D341Med (cell line): Measurements from ENCODE around the gene NFATC1.
A peak's percentile ranks its signal among the peaks of the same experiment; 100 is the strongest.

Experiments
- DNase-seq: peaks from one replicate; pipeline ENCODE4 v3.0.0; 2012; ENCODE audit warnings: low spot score

NFATC1 gene

DNA sequence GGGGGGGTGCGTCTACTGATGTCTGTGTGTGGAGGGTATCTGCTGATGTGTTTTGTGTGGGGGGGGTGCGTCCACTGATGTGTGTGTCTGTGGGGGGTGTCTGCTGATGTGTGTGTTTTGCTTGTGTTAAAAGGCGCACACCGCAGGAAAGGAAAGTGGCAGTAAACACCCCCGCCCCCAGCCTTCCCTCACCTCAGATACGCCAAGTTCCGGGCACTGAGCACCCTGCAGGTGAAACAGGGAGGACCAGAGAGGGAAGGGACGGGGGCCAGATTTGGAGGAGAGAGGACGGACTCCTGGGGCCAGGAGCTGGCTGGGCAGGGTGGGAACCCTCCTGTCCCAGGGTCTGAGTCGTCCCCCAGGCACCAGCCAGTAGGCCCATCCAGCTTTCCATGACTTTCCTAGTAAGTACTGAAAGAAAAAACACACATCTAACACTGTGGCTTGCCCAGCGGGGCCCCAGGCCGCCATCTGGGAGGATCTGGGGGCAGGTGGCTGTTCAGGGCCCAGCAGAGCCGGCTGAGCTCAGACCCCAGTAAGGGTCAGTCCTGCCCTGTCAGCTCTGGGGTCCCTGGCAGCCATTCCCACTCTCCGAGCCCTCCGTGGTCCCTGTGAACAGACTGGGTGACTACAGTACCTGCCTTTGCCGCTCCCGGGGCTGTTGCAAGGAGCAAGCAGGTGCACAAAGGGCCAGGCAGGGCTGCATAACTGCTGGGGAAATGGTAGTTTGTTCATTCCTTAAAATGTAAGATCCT, 126.9 kb downstream of the NFATC1 start:
- DNase-seq = no peak

DNA sequence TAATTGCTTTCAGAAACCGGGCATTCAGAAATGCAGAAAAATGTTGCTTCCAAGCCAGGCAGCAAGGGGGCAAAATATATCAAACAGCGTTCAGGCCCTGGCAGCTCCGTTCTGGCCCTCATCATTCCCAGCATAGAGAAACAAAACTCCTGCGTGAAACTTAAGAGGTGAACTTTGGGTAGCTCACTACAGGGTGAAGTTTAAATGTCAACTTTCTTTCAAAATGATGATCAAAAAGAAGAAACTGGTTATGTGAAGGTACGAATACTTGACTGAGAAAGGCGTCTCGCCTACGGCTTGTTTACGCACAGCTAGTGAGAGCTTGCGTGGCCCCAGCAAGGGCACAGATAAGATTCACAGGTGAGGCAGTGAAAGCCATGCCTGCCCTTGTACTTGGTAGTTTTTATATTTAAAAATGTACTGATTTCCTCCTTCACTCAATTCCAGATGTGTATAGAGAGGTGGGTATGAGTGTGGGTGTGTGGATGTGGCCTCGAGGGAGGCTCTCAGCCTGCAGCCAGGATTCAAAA, 127.5 kb downstream of the NFATC1 start:
- DNase-seq = no peak

DNA sequence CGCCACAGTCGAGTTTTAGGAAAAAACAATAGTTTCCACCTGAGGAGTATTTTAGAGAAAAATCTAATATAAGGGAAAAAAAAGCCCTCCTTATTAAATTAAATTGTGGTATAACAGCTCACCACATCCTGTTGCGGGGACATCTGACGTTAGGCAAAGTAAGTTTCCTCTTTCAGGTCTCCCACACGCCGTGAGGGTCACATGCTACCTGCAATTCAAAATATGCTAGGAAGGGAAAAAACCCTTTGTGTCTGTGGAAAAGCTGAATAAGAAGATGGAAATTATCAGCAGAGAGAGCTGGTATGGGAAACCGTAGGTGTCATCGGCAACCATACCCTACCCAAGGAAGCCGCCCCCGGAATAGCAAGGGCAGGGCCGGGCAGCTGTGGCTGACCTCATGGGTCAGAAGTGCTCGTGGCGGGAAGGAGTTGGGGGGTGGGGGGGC, 128.0 kb downstream of the NFATC1 start:
- DNase-seq = no peak

DNA sequence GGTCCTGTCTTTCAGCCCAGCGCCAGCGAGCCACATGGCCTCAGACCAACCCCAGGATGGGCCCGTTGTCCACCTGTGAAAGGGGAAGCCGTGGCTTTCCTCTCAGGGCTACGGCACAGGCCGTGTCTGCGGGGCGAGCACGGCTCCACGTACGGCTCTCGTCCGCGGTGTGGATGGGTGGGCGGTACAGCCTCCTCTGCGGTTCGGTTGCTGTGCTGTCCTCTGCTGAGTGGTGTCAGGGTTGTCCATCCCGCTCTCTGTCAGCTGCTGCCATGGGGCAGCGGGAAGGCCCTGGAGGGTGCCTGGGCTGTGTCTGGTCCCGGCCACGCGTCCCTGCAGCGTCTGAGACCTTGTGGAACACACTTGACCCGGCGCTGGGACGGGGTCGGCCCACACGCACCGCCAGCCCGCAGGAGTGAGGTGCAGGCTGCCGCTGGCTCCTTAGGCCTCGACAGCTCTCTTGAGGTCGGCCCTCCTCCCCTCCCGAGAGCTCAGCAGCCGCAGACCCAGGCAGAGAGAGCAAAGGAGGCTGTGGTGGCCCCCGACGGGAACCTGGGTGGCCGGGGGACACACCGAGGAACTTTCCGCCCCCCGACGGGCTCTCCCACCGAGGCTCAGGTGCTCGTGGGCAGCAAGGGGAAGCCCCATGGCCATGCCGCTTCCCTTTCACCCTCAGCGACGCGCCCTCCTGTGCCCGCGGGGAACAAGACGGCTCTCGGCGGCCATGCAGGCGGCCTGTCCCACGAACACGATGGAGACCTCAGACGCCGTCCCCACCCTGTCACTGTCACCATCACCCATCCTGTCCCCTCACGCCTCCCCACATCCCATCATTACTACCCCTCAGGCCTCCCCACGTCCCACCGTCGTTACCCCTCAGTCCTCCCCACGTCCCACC, 128.7 kb downstream of the NFATC1 start:
- no peak for DNase-seq

DNA sequence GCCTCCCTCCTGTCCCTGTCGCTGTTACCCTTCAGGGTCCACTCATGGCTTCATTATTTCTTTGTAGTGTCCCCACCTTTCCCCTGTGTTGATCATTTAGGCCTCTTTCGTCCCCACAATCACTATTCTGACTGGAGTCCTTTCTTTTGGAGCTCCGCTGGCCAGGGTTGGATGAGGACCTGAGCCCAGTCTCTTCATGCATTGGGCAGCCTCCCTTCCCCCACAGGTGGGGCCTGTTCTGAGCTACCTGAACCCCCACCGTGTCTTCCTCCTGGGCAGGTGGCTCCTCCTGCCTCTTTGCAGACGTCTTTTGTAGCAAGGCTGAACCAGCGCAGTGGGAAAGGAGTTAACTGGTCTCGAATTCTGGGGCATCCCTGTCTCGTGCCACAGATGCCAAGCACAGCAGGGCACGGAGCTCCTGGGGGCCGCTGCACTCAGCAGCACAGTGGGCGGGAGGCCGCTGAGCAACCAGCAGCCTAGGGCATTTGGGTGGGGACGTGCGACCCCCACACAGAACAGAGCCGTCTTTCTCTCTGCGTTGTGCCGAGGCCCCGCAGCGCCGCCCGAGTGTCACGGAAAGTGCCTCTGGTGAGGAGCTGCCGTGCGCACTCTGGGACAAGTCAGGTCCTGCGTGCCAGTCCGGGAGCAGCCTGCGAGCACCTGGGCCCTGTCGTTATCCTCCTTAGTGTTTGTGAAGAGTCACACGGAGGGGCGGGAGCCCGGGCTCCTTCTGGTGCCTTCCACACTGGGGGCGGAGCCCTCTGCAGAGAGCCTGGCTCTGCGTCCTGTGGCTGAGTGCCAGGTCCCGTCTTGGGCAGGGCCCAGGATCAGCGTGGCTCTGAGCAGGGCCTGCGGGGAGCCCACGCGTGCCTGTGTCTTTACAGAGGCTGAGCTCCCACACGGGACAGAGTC, 130.1 kb downstream of the NFATC1 start:
- DNase-seq = no peak

DNA sequence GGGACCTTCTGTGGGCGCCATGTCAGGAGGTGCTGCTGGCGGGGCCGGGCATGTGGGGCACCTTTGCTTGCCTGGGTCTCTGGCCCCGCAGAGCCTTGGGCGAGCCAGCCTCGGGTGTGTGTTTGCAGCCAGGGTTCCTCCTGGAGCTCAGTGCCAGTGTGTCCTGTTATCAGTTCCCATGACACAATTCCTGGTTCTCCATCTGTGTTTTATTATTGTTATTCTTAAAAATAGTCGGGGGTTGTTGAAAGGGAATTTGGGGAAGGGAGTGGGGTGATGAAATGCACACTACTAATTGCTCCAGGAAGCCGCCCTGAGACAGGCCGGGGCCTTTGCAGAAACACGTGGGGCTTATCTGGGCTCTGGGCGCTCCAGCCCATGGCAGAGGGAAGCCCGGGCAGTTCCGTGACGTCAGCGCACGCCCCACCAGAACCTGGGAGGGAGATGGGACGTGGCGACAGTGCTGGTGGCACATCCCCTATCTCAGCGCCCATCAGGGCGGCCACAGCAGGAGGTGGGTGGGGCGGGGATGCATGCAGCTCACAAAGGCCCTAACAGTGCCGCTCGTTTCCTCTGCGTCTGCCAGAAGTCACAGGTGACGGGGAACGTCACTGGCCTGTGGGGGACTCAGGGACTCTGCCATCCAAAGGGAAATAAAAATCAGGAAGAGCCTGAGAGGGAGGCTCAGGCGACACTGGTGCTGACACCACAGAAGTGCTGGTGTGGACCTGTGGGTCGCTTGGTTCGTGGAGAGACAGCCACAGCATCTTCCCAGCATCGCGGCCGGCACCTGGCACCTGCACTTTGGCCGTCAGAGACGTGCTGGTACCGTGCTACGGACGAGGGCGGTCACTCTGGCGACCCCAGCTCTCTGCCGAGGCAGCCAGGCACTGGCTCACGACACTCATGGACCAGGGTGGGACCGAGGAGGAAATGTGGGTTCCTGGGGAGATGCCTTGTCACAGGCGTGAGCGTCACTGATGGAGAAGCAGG, 131.0 kb downstream of the NFATC1 start:
- DNase-seq = no peak

DNA sequence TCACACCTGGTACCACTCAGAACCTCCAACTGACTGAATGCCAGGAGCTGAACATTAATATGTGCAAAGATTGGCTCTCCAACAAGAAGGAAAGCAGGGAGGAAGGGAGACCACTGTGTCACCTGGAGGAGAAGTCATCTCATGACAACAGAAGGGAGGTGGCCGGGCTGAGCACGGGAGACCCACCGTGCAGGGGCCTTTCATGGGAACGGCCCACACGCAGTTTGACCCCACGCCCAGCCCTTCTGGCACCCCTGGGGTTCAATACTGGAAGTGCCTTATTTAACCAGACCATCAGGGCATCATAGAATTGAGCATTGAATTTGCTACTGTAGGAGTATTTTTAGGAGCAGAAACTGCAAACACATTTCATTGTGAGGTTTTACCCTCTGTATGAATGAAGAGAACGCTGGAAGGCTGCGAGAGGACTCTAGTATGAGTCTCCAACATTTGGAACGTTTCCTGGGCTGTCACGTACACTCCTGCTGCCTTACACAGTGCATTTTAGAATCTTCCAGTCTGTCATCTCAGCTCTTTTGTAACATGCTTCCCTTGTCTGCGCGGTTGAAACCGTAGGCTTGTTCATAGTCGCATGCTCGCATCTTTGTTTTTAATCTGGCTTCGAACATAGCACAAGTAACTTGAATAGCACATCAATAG, 132.1 kb downstream of the NFATC1 start:
- no peak for DNase-seq

DNA sequence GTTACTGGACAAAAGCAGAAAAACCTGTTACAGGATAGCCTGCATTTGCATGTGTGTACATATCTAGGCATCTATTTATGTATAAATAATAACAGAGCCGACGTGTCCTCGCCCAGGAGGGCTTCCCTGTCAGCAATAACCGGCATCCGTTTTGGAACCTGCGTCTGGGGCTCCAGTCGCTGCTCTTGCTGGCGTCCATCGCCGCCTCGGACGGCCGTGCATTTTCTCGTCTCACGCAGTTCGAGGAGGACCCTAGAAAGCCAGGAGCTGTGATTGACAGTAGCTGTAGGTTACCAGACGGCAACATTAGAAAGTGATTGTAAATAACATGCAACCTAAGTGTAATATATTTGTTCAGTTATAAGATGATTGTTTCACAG, 132.6 kb downstream of the NFATC1 start:
- DNase-seq = no peak

DNA sequence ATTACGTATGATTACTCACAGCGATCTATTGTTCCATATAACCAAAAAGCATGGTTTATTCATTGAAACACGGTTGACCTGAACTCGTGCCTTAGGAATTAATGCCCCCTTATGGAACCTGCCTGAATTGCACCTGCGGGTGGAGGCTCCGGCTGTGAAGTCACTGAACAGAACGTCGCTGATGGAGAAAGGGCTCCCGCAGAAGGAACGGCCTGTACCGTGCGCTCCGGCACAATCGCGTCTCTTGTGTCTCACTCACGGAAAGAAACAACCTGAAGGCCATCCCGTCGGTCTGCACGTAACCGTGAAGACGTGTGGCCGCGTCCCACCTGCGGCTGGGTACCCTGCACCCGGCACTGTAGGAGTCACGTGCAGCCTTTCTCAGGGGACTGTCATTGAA, 133.1 kb downstream of the NFATC1 start:
- DNase-seq = peak; percentile 77

DNA sequence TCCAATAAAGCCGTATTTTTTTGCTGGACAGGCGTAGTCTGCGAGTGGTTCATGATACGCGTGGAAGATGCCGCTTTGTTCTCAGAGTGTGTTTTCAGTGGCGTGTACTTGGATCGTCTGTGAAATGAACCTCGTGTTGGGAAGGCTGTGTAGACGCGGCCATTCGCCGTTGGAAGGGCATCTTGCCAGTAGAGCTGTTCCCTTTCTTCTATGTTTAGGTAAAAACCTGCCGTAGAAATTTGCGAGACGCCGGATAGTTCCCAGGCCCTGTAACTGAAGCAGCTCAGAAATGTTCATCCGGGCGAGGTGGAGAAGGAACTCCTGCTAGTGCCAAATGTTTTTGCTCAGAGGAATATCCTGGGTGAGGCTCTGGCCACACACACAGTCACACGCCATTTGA, 133.6 kb downstream of the NFATC1 start:
- DNase-seq = no peak

DNA sequence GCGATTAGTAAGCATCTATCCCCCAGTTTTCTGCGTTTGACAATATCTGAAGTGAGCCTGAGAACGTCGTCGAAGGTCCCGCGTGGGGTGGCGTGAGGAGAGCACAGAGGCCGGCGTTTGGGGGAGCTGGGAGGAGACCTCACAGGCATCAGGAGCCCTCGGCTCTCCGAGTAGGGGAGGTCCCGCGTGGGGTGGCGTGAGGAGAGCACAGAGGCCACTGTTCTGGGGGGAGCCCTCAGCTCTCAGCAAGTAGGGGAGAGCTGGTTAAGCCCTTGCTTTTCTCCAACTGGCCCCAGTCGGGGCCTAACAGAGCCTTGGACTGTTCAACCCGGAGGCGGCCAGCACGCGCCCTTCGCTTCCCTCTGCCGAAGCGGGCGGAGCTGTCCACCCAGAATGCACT, 134.3 kb downstream of the NFATC1 start:
- no peak for DNase-seq

DNA sequence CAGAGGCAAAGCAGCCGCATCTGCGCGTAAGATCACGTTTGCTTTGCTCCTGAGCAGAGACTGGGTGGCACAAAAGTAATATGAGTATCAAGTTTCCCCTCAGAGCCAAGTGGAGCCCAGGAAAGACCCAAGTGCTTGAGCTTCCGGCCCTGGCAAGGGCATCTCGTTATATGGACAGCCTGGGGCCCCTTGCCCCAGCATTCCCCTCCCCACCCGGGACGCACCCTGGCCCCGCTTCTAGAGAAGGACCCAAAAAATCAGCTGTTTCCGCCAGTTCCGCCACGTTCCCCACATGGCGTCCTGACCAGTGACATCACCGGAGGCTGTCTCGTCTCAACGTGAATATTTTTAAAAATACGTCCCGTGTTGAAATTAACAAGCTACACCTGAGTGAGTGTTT, 135.1 kb downstream of the NFATC1 start:
- no peak for DNase-seq

DNA sequence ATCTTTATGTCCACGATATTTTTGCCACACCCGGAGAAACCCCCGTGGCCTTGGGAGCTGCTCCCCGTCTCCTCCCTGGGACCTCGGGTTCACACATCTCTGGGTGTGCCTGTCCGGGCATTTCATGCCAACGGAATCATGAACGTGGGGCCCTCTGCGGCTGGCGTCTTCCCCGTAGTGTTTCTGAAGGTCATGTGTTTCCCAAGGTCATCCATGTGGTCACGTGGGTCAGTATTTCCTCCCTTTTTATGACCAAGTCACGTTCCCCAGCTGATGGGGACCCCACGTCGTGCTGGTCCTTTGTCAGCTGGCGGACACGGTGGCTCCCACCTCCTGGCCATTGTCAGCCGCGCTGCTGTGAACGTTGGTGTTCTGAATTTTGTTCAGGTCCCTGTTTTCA, 135.7 kb downstream of the NFATC1 start:
- no peak for DNase-seq

DNA sequence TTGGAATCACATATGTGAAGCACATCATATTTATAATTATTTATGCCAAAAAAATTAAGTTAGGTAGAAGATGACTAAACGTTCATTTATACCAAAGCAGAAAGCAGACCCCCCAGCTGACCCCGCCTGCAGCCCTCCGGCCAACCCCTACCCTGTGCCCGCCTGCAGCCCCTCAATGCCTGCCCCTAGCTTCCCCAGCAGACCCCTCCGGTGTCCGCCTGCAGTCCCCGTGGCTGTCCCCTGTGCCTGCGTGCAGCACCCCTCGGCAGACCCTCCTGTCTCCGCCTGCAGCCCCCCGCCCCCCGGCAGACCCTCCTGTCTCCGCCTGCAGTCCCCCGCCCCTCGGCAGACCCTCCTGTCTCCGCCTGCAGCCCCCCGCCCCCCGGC, 136.2 kb downstream of the NFATC1 start:
- no peak for DNase-seq

DNA sequence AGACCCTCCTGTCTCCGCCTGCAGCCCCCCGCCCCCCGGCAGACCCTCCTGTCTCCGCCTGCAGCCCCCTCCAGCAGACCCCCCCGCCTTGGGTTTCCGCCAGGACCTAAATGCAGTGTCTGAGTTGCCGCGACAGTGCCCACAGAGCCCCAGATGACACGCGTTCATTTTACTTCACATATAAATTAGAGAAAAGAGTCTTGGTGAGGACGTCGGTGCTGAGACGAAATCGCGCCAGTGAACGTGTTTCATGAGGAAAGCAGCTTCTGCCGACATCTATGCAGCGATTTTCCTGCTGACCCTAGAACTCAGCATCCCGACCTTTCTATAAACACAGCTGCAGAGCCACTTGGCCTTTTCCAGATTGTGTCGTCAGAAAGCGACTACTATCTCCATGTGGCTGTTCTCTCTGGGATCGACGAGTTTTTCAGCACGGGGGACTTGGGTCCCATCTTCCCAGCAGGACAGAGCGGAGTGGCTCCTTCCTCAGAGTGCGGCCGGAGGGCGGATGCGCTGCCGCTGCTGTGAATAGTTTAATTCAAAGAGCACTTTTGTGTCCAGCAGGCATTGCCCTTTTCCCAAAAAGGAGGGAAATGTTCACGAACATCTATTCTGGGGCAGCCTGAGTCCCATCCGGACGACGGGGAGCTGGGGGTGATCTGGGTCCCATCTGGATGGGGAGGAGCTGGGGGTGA, 136.7 kb downstream of the NFATC1 start:
- DNase-seq = no peak

DNA sequence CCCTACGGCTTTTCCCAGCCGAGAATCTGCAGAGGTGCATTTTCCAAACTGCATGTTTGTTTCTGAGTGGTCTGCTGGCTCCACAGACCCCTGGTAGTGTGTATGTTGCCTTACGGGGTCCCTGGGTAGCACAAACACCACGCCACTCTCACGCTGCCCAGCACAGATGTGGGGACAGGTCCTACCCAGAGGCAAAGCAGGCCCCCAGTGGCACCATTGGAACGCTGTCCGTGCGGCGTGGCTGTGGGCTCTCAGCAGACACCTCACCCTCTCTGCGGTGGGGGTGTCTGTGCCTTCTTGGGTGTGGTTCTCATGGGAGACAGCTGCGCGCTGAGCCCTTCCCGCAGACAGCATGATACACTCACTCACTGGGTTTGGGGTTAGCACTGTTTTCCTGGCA, 137.4 kb downstream of the NFATC1 start:
- DNase-seq = no peak

DNA sequence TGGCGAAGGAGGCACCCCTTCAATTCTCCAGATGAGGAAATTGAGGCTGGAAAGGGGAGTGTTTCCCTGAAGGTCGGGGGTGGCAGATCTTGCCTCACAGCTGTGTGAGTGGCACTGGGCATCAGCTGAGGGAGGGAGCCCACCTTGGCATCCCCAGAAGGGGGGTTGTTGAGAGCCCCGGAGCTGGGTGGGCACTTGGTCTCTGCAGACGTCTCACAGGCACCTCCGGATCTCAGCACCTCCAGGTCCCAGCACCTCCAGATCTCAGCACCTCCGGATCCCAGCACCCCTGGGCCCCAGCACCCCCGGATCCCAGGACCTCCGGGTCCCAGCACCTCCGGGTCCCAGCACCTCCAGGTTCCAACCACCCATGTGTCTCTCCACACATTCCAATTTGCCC, 137.9 kb downstream of the NFATC1 start:
- DNase-seq = no peak

DNA sequence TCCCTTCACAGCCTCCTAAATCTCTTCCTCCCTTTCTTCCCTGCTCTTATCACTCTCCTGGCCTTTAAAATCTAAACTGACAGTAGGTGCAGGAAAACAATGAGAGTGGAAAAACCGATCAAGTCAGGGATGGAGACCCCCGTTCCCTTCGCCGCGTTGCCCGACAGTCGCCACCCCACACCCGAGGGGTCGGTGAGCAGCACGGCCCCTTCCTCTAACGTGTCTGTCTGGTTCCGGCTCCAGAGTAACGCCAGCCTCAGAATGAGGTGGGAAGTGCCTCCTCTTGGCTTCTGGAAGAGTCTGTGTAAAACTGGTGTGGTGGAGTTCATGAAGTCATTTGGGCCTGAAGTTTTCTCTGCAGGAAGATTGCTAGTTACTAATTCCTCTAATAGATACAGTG, 138.6 kb downstream of the NFATC1 start:
- no peak for DNase-seq

DNA sequence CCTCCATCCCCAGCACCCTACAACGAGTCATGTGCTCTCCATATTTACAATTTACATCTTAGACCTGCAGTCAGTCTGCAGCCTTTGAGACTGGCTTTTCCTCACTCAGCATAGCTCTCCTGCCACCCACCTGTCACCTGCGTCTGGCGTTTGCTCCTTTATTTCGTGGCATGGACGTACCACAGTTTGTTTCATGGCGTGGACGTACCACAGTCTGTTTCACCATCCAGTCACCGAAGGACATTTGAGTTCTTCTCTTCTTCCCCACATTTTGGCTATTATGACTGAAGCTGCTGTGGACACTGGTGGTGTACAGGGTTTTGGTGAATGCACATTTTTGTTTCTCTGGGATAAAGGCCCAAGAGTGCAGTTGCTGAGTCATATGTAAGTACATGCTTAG, 142.0 kb downstream of the NFATC1 start:
- no peak for DNase-seq

DNA sequence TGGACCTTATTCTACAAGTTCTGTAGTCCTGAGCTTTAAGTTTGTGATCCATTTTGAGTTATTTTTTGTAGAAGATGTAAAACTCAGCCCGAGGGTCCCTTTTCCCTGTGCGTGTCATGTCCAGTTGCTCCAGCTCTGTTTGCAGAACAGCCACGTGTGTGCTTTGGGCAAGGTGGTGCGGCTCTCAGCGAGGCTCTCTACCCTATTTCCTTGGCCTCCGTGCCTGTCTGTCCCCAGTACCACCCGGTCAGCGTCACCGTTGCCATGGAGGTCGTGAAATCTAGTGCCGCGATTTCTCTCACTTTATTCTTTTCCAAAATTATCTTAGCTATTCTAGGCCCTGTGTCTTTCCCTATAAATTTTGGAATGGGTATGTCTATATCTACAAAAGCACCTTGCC, 142.9 kb downstream of the NFATC1 start:
- no peak for DNase-seq
